ENCODE data around the gene CRYBB3. TPM values are rescaled to one million over a fixed set of nuclear protein-coding genes. Genes with fewer than 3 reads are reported as not detected.
A peak's percentile ranks its signal among the peaks of the same experiment; 100 is the strongest.

The CRYBB3 gene
- total and polyA plus RNA-seq, 2 of the 13 experiments (the other 11 are each of a cell fraction or from before 2014, with no cell fraction given): 0.18 to 0.28 TPM

DNA sequence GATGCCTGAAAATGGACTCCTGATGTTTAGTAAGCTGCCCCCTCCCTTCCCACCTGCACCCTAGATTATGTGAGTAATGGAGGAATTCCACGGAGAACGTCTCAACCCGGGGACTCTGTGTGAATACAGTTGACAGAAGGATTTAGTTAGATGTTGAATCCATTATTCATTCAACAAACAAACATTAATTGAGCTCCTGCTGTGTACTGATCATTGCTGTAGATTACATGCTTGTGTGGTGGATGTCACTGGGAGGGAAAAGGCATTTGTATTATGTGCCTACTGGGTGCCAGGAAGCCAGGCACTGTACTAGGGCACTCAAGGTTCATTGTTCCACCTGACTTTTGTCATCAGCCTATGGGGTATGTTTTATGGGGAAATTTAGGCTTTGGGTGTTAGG, 22.9 kb upstream of the CRYBB3 start:
- Histone ChIP-seq H3K36me3 (replicated peaks in 1 of 2; ENCODE audit: control insufficient read depth in 1 of 2, insufficient read depth in 2 of 2, low read length in 2 of 2) (peaks cover 24 to 65% of the 10 kb centered on the region in 2 experiments), H3K27me3 (ENCODE audit: control insufficient read depth in 1 of 2, insufficient read depth in 2 of 2, low read length in 2 of 2) (no peaks in the 10 kb centered on the region), H4K20me1 (ENCODE audit: insufficient read depth, low read length) (no peaks in the 10 kb centered on the region), H3K4me3 (replicated peaks in 1 of 3; ENCODE audit: insufficient read depth in 1 of 3, low read depth in 2 of 3, low read length in 3 of 3) (no peak overlapping the region), H3K4me2 (ENCODE audit: low read depth, low read length) (no peak overlapping the region), H3K27ac (ENCODE audit: extremely low read length, insufficient read depth, low read length) (no peak overlapping the region), H2AFZ (ENCODE audit: low read length) (no peak overlapping the region), H3K79me2 (ENCODE audit: insufficient read depth, low read length) (no peaks in the 10 kb centered on the region), H3K9me3 (ENCODE audit: low read length) (no peaks in the 10 kb centered on the region), H3K9ac (ENCODE audit: insufficient read depth, low read depth, low read length) (no peak overlapping the region), H3K4me1 (ENCODE audit: insufficient read depth, low read length) (no peaks in the 10 kb centered on the region)
- ChIA-PET POLR2A (no interaction called here), CTCF (ENCODE audit: low intra/inter-chr PET ratio, low total read pairs) (no interaction called here)
- ATAC-seq (no peak), DNase-seq (ENCODE audit: low spot score) (no peak), FAIRE-seq (no peak)
- WGBS (ENCODE audit: low lambda C conversion rate): 100% methylated on average over 3 of the region's 3 CpGs
- BruUV-seq (replicated peaks): no TSS peak
- intact Hi-C loops (cut with micrococcal nuclease; ENCODE audit: unreplicated experiment) (no loop called here), in situ Hi-C loops (cut with HindIII; ENCODE audit: extremely low pct_ligation_motif_present, low pct_unique_long_range_greater_than_20kb) (loop anchor here (25.0 kb wide), 1 partner anchor 239 kb away; the partner anchor contains the start of gene LHFPL7)
- TF ChIP-seq, protein P1, sequence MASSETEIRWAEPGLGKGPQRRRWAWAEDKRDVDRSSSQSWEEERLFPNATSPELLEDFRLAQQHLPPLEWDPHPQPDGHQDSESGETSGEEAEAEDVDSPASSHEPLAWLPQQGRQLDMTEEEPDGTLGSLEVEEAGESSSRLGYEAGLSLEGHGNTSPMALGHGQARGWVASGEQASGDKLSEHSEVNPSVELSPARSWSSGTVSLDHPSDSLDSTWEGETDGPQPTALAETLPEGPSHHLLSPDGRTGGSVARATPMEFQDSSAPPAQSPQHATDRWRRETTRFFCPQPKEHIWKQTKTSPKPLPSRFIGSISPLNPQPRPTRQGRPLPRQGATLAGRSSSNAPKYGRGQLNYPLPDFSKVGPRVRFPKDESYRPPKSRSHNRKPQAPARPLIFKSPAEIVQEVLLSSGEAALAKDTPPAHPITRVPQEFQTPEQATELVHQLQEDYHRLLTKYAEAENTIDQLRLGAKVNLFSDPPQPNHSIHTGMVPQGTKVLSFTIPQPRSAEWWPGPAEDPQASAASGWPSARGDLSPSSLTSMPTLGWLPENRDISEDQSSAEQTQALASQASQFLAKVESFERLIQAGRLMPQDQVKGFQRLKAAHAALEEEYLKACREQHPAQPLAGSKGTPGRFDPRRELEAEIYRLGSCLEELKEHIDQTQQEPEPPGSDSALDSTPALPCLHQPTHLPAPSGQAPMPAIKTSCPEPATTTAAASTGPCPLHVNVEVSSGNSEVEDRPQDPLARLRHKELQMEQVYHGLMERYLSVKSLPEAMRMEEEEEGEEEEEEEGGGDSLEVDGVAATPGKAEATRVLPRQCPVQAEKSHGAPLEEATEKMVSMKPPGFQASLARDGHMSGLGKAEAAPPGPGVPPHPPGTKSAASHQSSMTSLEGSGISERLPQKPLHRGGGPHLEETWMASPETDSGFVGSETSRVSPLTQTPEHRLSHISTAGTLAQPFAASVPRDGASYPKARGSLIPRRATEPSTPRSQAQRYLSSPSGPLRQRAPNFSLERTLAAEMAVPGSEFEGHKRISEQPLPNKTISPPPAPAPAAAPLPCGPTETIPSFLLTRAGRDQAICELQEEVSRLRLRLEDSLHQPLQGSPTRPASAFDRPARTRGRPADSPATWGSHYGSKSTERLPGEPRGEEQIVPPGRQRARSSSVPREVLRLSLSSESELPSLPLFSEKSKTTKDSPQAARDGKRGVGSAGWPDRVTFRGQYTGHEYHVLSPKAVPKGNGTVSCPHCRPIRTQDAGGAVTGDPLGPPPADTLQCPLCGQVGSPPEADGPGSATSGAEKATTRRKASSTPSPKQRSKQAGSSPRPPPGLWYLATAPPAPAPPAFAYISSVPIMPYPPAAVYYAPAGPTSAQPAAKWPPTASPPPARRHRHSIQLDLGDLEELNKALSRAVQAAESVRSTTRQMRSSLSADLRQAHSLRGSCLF (CRISPR knock-in tag; IDR thresholded peaks at IDR 0.05; ENCODE audit: borderline replicate concordance): no peak
- TF ChIP-seq ZKSCAN8 (CRISPR knock-in tag; IDR thresholded peaks at IDR 0.05; ENCODE audit: borderline replicate concordance) (0 out of 2 replicates have a peak, but pooled peaks have one; percentile 32), ZNF3 (CRISPR knock-in tag; IDR thresholded peaks at IDR 0.05) (0 out of 2 replicates have a peak, but pooled peaks have one; percentile 40), ZNF432 (CRISPR knock-in tag; IDR thresholded peaks at IDR 0.05; ENCODE audit: borderline replicate concordance) (no peak)
- TF ChIP-seq, protein P2, sequence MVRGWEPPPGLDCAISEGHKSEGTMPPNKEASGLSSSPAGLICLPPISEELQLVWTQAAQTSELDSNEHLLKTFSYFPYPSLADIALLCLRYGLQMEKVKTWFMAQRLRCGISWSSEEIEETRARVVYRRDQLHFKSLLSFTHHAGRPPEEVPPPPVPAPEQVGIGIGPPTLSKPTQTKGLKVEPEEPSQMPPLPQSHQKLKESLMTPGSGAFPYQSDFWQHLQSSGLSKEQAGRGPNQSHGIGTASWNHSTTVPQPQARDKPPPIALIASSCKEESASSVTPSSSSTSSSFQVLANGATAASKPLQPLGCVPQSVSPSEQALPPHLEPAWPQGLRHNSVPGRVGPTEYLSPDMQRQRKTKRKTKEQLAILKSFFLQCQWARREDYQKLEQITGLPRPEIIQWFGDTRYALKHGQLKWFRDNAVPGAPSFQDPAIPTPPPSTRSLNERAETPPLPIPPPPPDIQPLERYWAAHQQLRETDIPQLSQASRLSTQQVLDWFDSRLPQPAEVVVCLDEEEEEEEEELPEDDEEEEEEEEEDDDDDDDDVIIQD (CRISPR knock-in tag; IDR thresholded peaks at IDR 0.05; ENCODE audit: low read depth): no peak

Data from HepG2 (cell line).